HepG2 (cell line): ENCODE data around the gene IKZF5. TPM values are rescaled to one million over a fixed set of nuclear protein-coding genes. Genes with fewer than 3 reads are reported as not detected.

Experiments
- BCLAF1 ChIP-seq: fragments of 450-650 bp; IDR thresholded peaks from 2 replicates; pipeline ENCODE4 v1.6.1; 2017; ENCODE audit warnings: mild to moderate bottlenecking
- CEBPG ChIP-seq: IDR thresholded peaks from 2 replicates; pipeline ENCODE4 v1.6.1; 2016
- DNMT1 ChIP-seq: sonication (generic); formaldehyde crosslinking; IDR thresholded peaks from 2 replicates; pipeline ENCODE4 v1.5.1; 2020; ENCODE audit warnings: mild to moderate bottlenecking, missing genetic modification reagents
- FOXA1 ChIP-seq, 2 experiments: fragments of 450-650 bp in 1 of 2; sonication (generic) in 1 of 2; formaldehyde crosslinking in 1 of 2; IDR thresholded peaks; 2 replicates each; pipeline versions ENCODE4 v1.4.0 to v1.6.1; 2016 to 2020; ENCODE audit warnings: missing genetic modification reagents in 1 of 2
- MXD1 ChIP-seq: sonication (generic); formaldehyde crosslinking; IDR thresholded peaks from 2 replicates; pipeline ENCODE4 v1.4.0; 2020; ENCODE audit warnings: mild to moderate bottlenecking, missing genetic modification reagents
- NRL ChIP-seq: sonication (generic); formaldehyde crosslinking; IDR thresholded peaks from 2 replicates; pipeline ENCODE4 v1.5.0; 2020; ENCODE audit warnings: missing genetic modification reagents, mild to moderate bottlenecking, moderate library complexity, borderline replicate concordance
- REL ChIP-seq: sonication (generic); formaldehyde crosslinking; conservative IDR thresholded peaks from 2 replicates; pipeline ENCODE4 v1.8.0; 2022; ENCODE audit warnings: mild to moderate bottlenecking, missing genetic modification reagents, moderate library complexity
- RNF219 ChIP-seq: sonication (generic); formaldehyde crosslinking; IDR thresholded peaks from 2 replicates; pipeline ENCODE4 v1.5.0; 2020; ENCODE audit warnings: mild to moderate bottlenecking, missing genetic modification reagents
- SMAD3 ChIP-seq: sonication (generic); formaldehyde crosslinking; IDR thresholded peaks from 2 replicates; pipeline ENCODE4 v1.4.0; 2020; ENCODE audit warnings: missing genetic modification reagents
- TAF1 ChIP-seq: sonication (generic); formaldehyde crosslinking; IDR thresholded peaks from 2 replicates; pipeline ENCODE4 v1.4.0; 2020; ENCODE audit warnings: missing genetic modification reagents
- ZFX ChIP-seq: sonication (generic); formaldehyde crosslinking; IDR thresholded peaks from 2 replicates; pipeline ENCODE4 v1.4.0; 2020; ENCODE audit warnings: mild to moderate bottlenecking, low read depth, missing genetic modification reagents, moderate library complexity
- ZNF446 ChIP-seq: sonication (generic); formaldehyde crosslinking; IDR thresholded peaks from 2 replicates; pipeline ENCODE4 v1.5.0; 2020; ENCODE audit warnings: mild to moderate bottlenecking, missing genetic modification reagents
- ZNF460 ChIP-seq: sonication (generic); formaldehyde crosslinking; IDR thresholded peaks from 2 replicates; pipeline ENCODE4 v1.5.1; 2020; ENCODE audit warnings: missing genetic modification reagents, mild to moderate bottlenecking, borderline replicate concordance
- polyA plus RNA-seq, 8 experiments: library from polyadenylated mRNA; depleted of rRNA in 3 of 8; stranded (reverse) in 7 of 8; unstranded in 1 of 8; fragments of >200 nt; fragmentation: Illumina TruSeq in 4 of 8; extraction: Trizol in 4 of 8; gene quantifications; 2 replicates each; pipeline versions ENCODE4 v1.2.1 to v1.2.3, GENCODE V29; 2011 to 2016; ENCODE audit warnings: low read depth in 4 of 8, missing spikeins in 1 of 8, mixed read lengths in 1 of 8; ENCODE audit not compliant: insufficient read depth in 1 of 8
- total RNA-seq, 5 experiments: library from RNA; depleted of rRNA; stranded (reverse); fragments of >200 nt; fragmentation: Illumina TruSeq; extraction: Trizol; gene quantifications; 2 replicates each; pipeline ENCODE4 v1.2.3, GENCODE V29; 2016; ENCODE audit warnings: low read depth in 1 of 5
- TF ChIP-seq, protein P1 (sequence below): sonication (generic); formaldehyde crosslinking; conservative IDR thresholded peaks from 2 replicates; pipeline ENCODE4 v1.4.0; 2020; ENCODE audit warnings: mild to moderate bottlenecking, missing genetic modification reagents, moderate library complexity
- TF ChIP-seq, protein P2 (sequence below): sonication (generic); formaldehyde crosslinking; IDR thresholded peaks from 2 replicates; pipeline ENCODE4 v1.4.0; 2020; ENCODE audit warnings: missing genetic modification reagents

Gene IKZF5
- total and polyA plus RNA-seq, 2 of the 13 experiments (the other 11 are each of a cell fraction or from before 2014, with no cell fraction given) = 3.7 to 12.0 TPM

- TF ChIP-seq, protein P1, sequence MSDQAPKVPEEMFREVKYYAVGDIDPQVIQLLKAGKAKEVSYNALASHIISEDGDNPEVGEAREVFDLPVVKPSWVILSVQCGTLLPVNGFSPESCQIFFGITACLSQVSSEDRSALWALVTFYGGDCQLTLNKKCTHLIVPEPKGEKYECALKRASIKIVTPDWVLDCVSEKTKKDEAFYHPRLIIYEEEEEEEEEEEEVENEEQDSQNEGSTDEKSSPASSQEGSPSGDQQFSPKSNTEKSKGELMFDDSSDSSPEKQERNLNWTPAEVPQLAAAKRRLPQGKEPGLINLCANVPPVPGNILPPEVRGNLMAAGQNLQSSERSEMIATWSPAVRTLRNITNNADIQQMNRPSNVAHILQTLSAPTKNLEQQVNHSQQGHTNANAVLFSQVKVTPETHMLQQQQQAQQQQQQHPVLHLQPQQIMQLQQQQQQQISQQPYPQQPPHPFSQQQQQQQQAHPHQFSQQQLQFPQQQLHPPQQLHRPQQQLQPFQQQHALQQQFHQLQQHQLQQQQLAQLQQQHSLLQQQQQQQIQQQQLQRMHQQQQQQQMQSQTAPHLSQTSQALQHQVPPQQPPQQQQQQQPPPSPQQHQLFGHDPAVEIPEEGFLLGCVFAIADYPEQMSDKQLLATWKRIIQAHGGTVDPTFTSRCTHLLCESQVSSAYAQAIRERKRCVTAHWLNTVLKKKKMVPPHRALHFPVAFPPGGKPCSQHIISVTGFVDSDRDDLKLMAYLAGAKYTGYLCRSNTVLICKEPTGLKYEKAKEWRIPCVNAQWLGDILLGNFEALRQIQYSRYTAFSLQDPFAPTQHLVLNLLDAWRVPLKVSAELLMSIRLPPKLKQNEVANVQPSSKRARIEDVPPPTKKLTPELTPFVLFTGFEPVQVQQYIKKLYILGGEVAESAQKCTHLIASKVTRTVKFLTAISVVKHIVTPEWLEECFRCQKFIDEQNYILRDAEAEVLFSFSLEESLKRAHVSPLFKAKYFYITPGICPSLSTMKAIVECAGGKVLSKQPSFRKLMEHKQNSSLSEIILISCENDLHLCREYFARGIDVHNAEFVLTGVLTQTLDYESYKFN (CRISPR knock-in tag) = peak; percentile 44
- TF ChIP-seq BCLAF1 = no peak
- TF ChIP-seq, protein P2, sequence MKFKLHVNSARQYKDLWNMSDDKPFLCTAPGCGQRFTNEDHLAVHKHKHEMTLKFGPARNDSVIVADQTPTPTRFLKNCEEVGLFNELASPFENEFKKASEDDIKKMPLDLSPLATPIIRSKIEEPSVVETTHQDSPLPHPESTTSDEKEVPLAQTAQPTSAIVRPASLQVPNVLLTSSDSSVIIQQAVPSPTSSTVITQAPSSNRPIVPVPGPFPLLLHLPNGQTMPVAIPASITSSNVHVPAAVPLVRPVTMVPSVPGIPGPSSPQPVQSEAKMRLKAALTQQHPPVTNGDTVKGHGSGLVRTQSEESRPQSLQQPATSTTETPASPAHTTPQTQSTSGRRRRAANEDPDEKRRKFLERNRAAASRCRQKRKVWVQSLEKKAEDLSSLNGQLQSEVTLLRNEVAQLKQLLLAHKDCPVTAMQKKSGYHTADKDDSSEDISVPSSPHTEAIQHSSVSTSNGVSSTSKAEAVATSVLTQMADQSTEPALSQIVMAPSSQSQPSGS (CRISPR knock-in tag) = peak; percentile 66; the same call in 1 of the 2 replicates
- TF ChIP-seq DNMT1 (CRISPR knock-in tag) = 0 out of 2 replicates have a peak, but pooled peaks have one; percentile 15
- peak; percentile 25; the same call in 1 of the 2 replicates for TF ChIP-seq ZNF460 (CRISPR knock-in tag)
- peak; percentile 55; the same call in 1 of the 2 replicates for TF ChIP-seq NRL (CRISPR knock-in tag)
- TF ChIP-seq RNF219 (CRISPR knock-in tag) = 0 out of 2 replicates have a peak, but pooled peaks have one; percentile 58
- TF ChIP-seq MXD1 (CRISPR knock-in tag) = peak; percentile 65; the same call in 1 of the 2 replicates
- TF ChIP-seq ZFX (CRISPR knock-in tag) = peak; percentile 93
- TF ChIP-seq TAF1 = peak; percentile 96
- peak; percentile 39 for TF ChIP-seq CEBPG (CRISPR knock-in tag)
- peak; percentile 85; the same call in 1 of the 2 replicates for TF ChIP-seq REL (CRISPR knock-in tag)
- TF ChIP-seq ZNF446 (CRISPR knock-in tag) = 0 out of 2 replicates have a peak, but pooled peaks have one; percentile 60
- TF ChIP-seq SMAD3 (CRISPR knock-in tag) = 0 out of 2 replicates have a peak, but pooled peaks have one; percentile 13
- TF ChIP-seq FOXA1 (IDR thresholded peaks at IDR 0.05) = no peak
- no peak; the same call in 1 of the 2 replicates for TF ChIP-seq FOXA1 (CRISPR knock-in tag; IDR thresholded peaks at IDR 0.05)
Measured at GRCh38 chr10:123008355-123009104, at the start of gene IKZF5, which contains the start of gene ACADSB (continued).
